MM.1S (cell line): Measurements from ENCODE around the gene MID1.

Experiments
- DNase-seq: peaks from one replicate; pipeline ENCODE4 v3.0.0-alpha.2; 2015
- H2AFZ ChIP-seq: fragments of 300-600 bp; sonication (generic); 2 replicates; pipeline ENCODE4 v1.6.0; 2016; ENCODE audit warnings: antibody characterized with exemption, low read length
- H3F3A ChIP-seq: fragments of 300-600 bp; sonication (generic); 2 replicates; pipeline ENCODE4 v1.6.1; 2016; ENCODE audit warnings: mild to moderate bottlenecking, antibody characterized with exemption, low read length, moderate library complexity, mixed read lengths; ENCODE audit not compliant: insufficient read depth
- H3K27ac ChIP-seq: fragments of 300-600 bp; sonication (generic); 2 replicates; pipeline ENCODE4 v1.5.1; 2016; ENCODE audit warnings: mild to moderate bottlenecking, low read length
- H3K27me3 ChIP-seq: fragments of 300-600 bp; sonication (generic); replicated peaks from 2 replicates; pipeline ENCODE4 v1.6.0; 2016; ENCODE audit warnings: low read length; ENCODE audit not compliant: insufficient read depth
- H3K36me3 ChIP-seq: fragments of 300-600 bp; sonication (generic); replicated peaks from 2 replicates; pipeline ENCODE4 v1.6.1; 2016; ENCODE audit warnings: mild to moderate bottlenecking, low read length, mixed read lengths; ENCODE audit not compliant: insufficient read depth
- H3K4me1 ChIP-seq: fragments of 300-600 bp; sonication (generic); 2 replicates; pipeline ENCODE4 v1.6.1; 2016; ENCODE audit warnings: low read length, mixed read lengths
- H3K4me2 ChIP-seq: fragments of 300-600 bp; sonication (generic); 2 replicates; pipeline ENCODE4 v1.6.0; 2016; ENCODE audit warnings: low read depth, low read length
- H3K4me3 ChIP-seq: fragments of 300-600 bp; sonication (generic); 2 replicates; pipeline ENCODE4 v1.5.1; 2016; ENCODE audit warnings: low read length, mixed read lengths
- H3K79me2 ChIP-seq: fragments of 300-600 bp; sonication (generic); 2 replicates; pipeline ENCODE4 v1.6.1; 2016; ENCODE audit warnings: mixed run types, low read length, mixed read lengths
- H3K9ac ChIP-seq: fragments of 300-600 bp; sonication (generic); 2 replicates; pipeline ENCODE4 v1.6.1; 2016; ENCODE audit warnings: low read length, mixed read lengths
- H3K9me2 ChIP-seq: fragments of 300-600 bp; sonication (generic); replicated peaks from 2 replicates; pipeline ENCODE4 v1.6.1; 2016; ENCODE audit warnings: mild to moderate bottlenecking, low read length, mixed read lengths; ENCODE audit not compliant: insufficient read depth
- H3K9me3 ChIP-seq: fragments of 300-600 bp; sonication (generic); replicated peaks from 2 replicates; pipeline ENCODE4 v1.6.1; 2016; ENCODE audit warnings: mild to moderate bottlenecking, low read length, mixed read lengths; ENCODE audit not compliant: insufficient read depth
- H4K20me1 ChIP-seq: fragments of 300-600 bp; sonication (generic); 2 replicates; pipeline ENCODE4 v1.6.1; 2016; ENCODE audit warnings: mild to moderate bottlenecking, low read length, moderate library complexity, mixed read lengths; ENCODE audit not compliant: insufficient read depth
- CTCF ChIP-seq: fragments of 300-600 bp; sonication (generic); IDR thresholded peaks from 2 replicates; pipeline ENCODE4 v1.5.1; 2016; ENCODE audit warnings: antibody characterized with exemption, low read length, mixed read lengths
- EZH2 ChIP-seq: fragments of 300-600 bp; sonication (generic); optimal IDR thresholded peaks from 2 replicates; pipeline ENCODE3; 2017; ENCODE audit warnings: low read depth, mild to moderate bottlenecking, antibody characterized with exemption, low read length, mixed read lengths
- EZH2phosphoT487 ChIP-seq: fragments of 300-600 bp; sonication (generic); IDR thresholded peaks from 2 replicates; pipeline ENCODE4 v1.6.1; 2018; ENCODE audit warnings: antibody characterized with exemption, low read length

Gene MID1

GRCh38 chrX:10514891-10515290, 105.5 kb downstream of the MID1 start:
- Histone ChIP-seq H3F3A (no peaks in the 10 kb centered on the region), H3K9me3 (no peaks in the 10 kb centered on the region), H3K27ac (no peak overlapping the region), H3K4me2 (no peak overlapping the region), H3K9me2 (no peaks in the 10 kb centered on the region), H2AFZ (no peak overlapping the region), H3K9ac (no peak overlapping the region), H3K79me2 (no peaks in the 10 kb centered on the region), H4K20me1 (no peaks in the 10 kb centered on the region), H3K4me1 (no peaks in the 10 kb centered on the region), H3K4me3 (no peak overlapping the region), H3K27me3 (no peaks in the 10 kb centered on the region), H3K36me3 (no peaks in the 10 kb centered on the region)
- DNase-seq = no peak
- no peak for TF ChIP-seq EZH2
- no peak for TF ChIP-seq CTCF
- TF ChIP-seq EZH2phosphoT487 = no peak

GRCh38 chrX:10513974-10514373, 106.4 kb downstream of the MID1 start:
- TF ChIP-seq EZH2phosphoT487 (no peak), EZH2 (no peak), CTCF (no peak)
- H3K79me2 ChIP-seq = no peaks in the 10 kb centered on the region
- H3K9me2 ChIP-seq = no peaks in the 10 kb centered on the region
- no peaks in the 10 kb centered on the region for H3K36me3 ChIP-seq
- no peak overlapping the region for H2AFZ ChIP-seq
- no peaks in the 10 kb centered on the region for H3K9me3 ChIP-seq
- H3K4me1 ChIP-seq = no peaks in the 10 kb centered on the region
- DNase-seq = no peak
- H4K20me1 ChIP-seq = no peaks in the 10 kb centered on the region
- H3F3A ChIP-seq = no peaks in the 10 kb centered on the region
- no peak overlapping the region for H3K27ac ChIP-seq
- H3K27me3 ChIP-seq = no peaks in the 10 kb centered on the region
- no peak overlapping the region for H3K9ac ChIP-seq
- no peak overlapping the region for H3K4me2 ChIP-seq
- no peak overlapping the region for H3K4me3 ChIP-seq

GRCh38 chrX:10512741-10513140, 107.6 kb downstream of the MID1 start:
- DNase-seq = no peak
- H3K36me3 ChIP-seq = no peaks in the 10 kb centered on the region
- no peaks in the 10 kb centered on the region for H3K27me3 ChIP-seq
- no peaks in the 10 kb centered on the region for H3K9me2 ChIP-seq
- H3K4me2 ChIP-seq = no peak overlapping the region
- H3K27ac ChIP-seq = no peak overlapping the region
- H3K9ac ChIP-seq = no peak overlapping the region
- no peaks in the 10 kb centered on the region for H3K9me3 ChIP-seq
- no peaks in the 10 kb centered on the region for H3K4me1 ChIP-seq
- TF ChIP-seq EZH2phosphoT487 (no peak), EZH2 (no peak), CTCF (no peak)
- no peak overlapping the region for H3K4me3 ChIP-seq
- no peaks in the 10 kb centered on the region for H4K20me1 ChIP-seq
- no peaks in the 10 kb centered on the region for H3F3A ChIP-seq
- H3K79me2 ChIP-seq = no peaks in the 10 kb centered on the region
- no peak overlapping the region for H2AFZ ChIP-seq
